Posterior vena cava (tissue), 2 donors: Measurements from ENCODE around the gene MCAT. TPM values are rescaled to one million over a fixed set of nuclear protein-coding genes. Genes with fewer than 3 reads are reported as not detected.
A peak's percentile ranks its signal among the peaks of the same experiment; 100 is the strongest.
"Not testable (repeated sequence)": the region's sequence is repeated elsewhere in the genome, so short reads cannot be mapped to it uniquely, and the experiment has no call there.

Source experiments
- DNase-seq: peaks from one replicate; pipeline ENCODE4 v3.0.0-alpha.2; 2020; ENCODE audit warnings: low spot score
- intact Hi-C, 2 donors: fragments of 100-400 bp; cut with DNase I; formaldehyde crosslinking; loops; one replicate each; pipeline versions ENCODE4 v1.14.1 to v1.14.2; 2022 to 2023
- total RNA-seq, 2 donors: library from RNA; stranded (reverse); fragmentation: NEBNext Ultra II Directional; extraction: Animal tissue kit (Norgen Biotek cat#: 25700); gene quantifications; one replicate each; pipeline ENCODE4 v1.2.1, GENCODE V29; 2021
- donor health status: DM: yes; HTN: yes; CAD: no.
- donor health status: DM: yes; HTN: yes; CAD: no.

Gene MCAT
- total RNA-seq, 2 donors from 2014 or later, result 8.9 to 10.2 TPM

DNA sequence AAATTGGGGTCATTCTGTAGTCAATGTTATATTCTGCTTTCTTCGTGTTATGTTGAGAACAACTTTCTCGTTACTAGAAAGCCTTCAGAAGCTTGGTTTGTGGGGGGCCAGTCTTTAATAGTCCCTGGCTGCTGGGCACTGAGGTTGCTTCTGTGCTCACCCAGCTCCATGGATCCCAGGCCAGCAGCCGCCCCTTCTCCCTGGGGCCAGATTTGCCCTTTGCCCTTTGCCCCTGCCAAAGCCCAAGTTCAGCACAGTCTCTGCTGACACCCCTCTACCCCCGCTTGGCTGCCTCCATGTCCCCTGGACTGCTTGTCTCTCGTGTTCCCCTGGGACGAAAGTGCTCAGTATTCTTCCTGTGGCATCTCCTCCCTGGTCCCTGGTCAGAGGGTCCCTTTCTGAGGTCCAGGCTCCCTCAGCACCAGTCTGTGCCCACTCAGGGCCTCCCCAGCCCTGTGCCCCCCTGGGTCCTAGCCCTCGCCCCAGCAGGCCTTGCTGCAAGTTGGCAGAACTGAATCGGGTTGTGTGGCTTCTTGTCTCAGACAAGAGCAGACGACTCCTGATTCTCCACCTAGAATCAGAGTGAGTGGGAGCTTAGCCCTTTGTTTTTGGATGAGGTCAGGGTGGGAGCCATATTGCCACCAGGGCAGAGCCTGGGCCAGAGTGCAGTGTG, 14.8 kb upstream of the MCAT start:
- DNase-seq, result no peak
- intact Hi-C loops, result no loop called here

DNA sequence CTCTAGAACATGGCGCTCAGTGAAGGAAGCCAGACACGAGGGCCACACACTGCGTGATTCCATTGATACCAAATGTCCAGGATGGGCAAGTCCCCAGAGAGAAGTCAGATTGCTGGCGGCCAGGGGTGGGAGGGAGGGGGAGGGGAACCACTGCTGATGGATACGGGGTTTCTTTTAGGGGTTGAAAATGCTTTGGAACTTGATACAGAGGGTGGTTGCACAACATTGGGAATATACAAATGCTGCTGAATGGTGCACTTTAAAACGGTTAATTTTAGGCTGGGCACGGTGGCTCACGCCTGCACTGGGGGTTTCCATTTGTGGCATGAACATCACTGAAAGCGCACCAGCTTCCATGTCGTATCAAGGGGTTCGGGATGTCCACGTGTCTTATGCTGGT, 13.2 kb upstream of the MCAT start:
- DNase-seq, result no peak
- intact Hi-C loops, result loop anchor here in 1 of 2 donors (1.0 kb wide), 1 partner anchor 41 kb away; no protein-coding TSS in a partner anchor

DNA sequence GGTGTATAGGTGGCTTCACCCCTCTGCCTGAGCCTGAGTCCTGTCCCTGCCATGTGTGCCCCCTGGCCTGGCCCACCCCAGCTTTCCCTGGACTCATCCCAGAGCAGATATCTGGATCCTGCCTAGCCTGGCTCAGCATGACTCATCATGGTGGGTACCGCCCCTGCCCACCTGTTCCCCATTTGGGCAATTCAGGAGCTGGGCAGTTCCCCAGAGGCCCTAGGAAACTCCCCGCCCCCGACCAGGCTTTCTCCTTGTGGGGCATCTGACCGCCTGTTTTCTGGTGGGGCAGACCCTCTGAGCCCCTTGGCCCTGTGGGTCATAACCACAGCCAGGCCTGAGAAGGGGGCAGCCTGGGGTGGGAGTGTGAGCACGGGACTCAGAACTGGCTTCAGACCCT, 12.6 kb upstream of the MCAT start:
- intact Hi-C loops, result loop anchor here in 1 of 2 donors (1.0 kb wide), 1 partner anchor 42 kb away; no protein-coding TSS in a partner anchor
- no peak for DNase-seq

- intact Hi-C loops, result loop anchor here in 1 of 2 donors (5.0 kb wide), 1 partner anchor 1157 kb away; the partner anchor contains the start of gene SHISAL1
- DNase-seq, result peak; percentile 92
Observed at GRCh38 chr22:43154887-43155536, 11.8 kb upstream of the MCAT start.

DNA sequence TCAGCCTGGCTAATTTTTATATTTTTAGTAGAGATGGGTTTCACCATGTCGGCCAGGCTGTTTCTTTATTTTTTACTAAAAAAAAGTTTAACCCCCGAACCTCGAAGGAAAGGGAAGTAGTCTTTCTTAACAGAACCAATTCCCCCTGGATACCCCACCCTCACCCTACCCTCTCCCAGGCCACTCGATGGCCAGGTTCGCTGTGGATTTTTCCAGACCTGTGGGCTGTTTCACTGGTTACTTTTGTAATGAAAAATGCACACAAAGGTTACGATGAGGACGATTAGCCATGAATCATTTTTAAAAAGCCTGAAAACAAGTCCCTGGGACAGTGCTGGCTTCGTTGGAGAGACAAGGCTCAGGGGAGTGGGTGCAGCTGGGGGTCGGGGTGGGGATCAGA, 10.7 kb upstream of the MCAT start:
- no peak for DNase-seq
- intact Hi-C loops, result loop anchor here in 1 of 2 donors (5.0 kb wide), 1 partner anchor 1158 kb away; the partner anchor contains the start of gene SHISAL1

DNA sequence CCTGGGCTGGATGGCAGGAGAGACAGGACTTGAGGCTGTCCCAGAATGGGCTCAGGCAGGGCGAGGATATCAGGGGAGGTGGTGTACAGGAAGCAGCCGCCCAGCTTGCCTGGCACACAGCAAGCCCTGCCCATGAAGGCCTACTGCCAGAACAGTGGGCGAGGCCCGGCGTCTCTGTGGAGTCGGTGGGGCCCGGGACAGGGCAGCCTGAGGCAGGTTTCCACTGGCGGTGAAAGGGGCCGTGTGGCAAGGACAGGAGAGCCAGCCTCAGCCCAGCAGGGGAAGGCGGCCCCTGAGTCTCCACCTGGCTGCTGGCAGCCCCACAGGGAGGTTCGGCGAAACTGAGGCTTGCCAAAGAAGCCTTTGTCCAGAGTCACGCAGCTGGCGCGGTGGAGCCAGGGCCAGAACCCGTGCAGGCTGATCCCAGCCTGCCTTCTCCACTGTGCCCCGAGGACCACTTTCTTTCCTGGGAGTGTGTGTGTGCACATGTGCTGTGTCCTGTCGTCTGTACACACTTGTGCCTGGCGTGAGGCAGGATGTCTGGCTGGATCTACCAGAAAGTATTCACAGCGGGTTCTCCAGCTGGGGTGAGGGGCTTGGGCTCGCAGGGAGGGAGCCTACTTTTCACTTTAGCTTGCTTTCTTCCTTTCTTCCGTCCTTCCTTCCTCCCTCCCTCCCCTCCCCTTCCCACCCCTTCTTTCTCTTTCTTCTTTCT, 9.3 kb upstream of the MCAT start:
- intact Hi-C loops, result loop anchor here in 1 of 2 donors (5.0 kb wide), 1 partner anchor 1160 kb away; the partner anchor contains the start of gene SHISAL1
- peak; percentile 89 for DNase-seq

- no peak for DNase-seq
- intact Hi-C loops, result loop anchor here in 1 of 2 donors (5.0 kb wide), 1 partner anchor 1160 kb away; the partner anchor contains the start of gene SHISAL1
Observed at GRCh38 chr22:43152003-43152356, 8.8 kb upstream of the MCAT start.

- intact Hi-C loops, result loop anchor here in 1 of 2 donors (5.0 kb wide), 1 partner anchor 1161 kb away; the partner anchor contains the start of gene SHISAL1
- peak; percentile 93 for DNase-seq
Observed at GRCh38 chr22:43151251-43152002, 8.2 kb upstream of the MCAT start, which contains the start of gene TSPO. Gene TSPO, plus strand, starts transcription at chr22:43151559. Its CDS starts 7,680 bp downstream, at chr22:43159239.

DNA sequence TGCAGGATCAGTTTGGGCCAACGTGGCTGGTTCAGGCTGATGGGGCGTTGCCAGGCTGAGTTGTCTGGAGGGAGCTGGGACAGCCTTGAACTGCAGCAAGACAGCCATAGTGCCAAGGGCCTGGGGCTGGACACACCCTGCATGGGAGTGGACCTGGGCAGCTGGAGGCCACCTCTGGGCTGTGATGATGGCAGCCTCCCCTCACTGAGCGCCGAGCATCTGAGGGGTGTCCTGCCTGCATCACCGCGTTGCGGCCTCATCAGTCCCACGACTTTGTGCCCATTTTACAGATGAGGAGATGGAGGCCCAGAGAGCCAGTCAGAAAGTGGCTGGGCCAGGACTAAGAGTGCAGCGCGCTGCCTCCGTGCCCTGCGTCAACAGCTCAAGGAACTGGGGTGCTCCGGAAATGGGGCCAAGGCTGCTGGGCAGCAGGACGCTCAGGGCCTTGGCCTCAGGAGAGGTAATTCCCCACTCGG, 7.6 kb upstream of the MCAT start:
- no peak for DNase-seq
- intact Hi-C loops, result loop anchor here in 1 of 2 donors (5.0 kb wide), 1 partner anchor 1162 kb away; the partner anchor contains the start of gene SHISAL1

DNA sequence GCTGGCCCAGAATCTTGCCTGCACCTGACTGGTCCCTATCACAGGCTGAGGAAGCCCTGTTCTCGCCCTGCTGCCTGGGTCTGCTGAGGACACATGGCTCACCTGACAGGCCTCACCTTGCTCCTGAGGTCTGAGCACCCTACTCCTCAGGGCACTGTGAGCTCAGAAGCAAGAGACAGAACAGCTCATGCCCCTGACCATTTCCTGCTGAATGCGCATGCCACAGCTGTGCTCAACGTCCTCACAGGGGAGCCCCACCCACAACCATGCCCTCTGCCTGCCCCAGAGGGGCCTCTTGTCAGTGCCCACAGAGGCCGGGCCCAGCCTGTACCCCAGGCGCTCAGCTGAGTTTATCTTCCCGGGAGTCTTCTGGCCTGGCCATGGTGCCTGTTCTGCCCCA, 5.4 kb upstream of the MCAT start:
- intact Hi-C loops, result no loop called here
- peak; percentile 83 for DNase-seq

DNA sequence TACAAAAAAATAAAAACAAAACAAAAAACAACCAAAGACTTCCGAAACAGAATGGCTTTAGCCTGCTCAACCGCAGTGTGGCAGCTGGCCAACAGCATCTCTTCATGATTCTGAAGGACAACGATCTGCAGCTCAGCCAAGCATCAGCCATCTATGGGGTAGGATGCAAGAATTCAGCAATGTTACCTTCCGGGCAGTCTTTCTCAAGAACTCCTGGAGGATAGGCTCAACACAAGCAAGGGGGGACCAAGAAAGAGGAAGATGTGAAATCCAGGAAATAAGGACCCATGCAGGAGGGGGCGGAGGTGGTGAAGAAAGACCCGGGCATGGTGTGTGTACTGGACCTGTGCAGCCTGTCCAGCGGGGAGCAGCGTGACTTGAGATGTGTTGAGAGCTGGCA, 4.6 kb upstream of the MCAT start:
- DNase-seq, result no peak
- intact Hi-C loops, result no loop called here

GRCh38 chr22:43146332-43146731, 3.1 kb upstream of the MCAT start:
- peak; percentile 84 for DNase-seq
- intact Hi-C loops, result not testable (repeated sequence)

DNA sequence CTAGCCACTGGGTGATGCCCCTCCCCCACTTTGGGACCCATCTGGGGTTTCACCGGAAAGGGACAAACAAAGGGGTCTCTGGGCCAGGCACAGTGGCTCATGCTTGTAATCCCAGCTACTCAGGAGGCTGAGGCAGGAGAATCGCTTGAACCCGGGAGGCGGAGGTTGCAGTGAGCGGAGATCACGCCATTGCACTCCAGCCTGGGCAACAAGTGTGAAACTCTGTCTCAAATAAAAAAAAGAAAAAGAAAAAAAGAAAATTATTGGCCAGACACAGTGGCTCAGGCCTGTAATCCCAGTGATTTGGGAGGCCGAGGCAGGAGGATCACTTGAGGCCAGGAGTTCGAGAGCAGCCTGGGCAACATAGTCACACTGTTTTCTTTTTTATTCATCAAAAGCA, 2.2 kb upstream of the MCAT start:
- intact Hi-C loops, DNase-seq: not testable (repeated sequence)

GRCh38 chr22:43144949-43145348, 1.8 kb upstream of the MCAT start:
- intact Hi-C loops, result no loop called here
- no peak for DNase-seq

GRCh38 chr22:43136801-43137200, 6.4 kb downstream of the MCAT start:
- intact Hi-C loops, result no loop called here
- DNase-seq, result no peak

- intact Hi-C loops, result no loop called here
- DNase-seq, result no peak
Observed at GRCh38 chr22:43136255-43136654, 6.9 kb downstream of the MCAT start.

- DNase-seq, result no peak
- intact Hi-C loops, result no loop called here
Observed at GRCh38 chr22:43135565-43135964, 7.6 kb downstream of the MCAT start.

- DNase-seq, result no peak
- intact Hi-C loops, result no loop called here
Observed at GRCh38 chr22:43134553-43134952, 8.6 kb downstream of the MCAT start.

- intact Hi-C loops, result no loop called here
- DNase-seq, result no peak
Observed at GRCh38 chr22:43133401-43133800, 9.8 kb downstream of the MCAT start.
